Ureter (tissue), 1 donor: Measurements from ENCODE around the gene PGA4. TPM values are rescaled to one million over a fixed set of nuclear protein-coding genes. Genes with fewer than 3 reads are reported as not detected.

Source experiments
- DNase-seq: peaks from one replicate; pipeline ENCODE4 v3.0.0-alpha.2; 2020; ENCODE audit warnings: low spot score
- total RNA-seq: library from RNA; stranded (reverse); gene quantifications from one replicate; pipeline ENCODE4 v1.2.4, GENCODE V29; 2023
- donor health status: DM: yes; HTN: yes; CAD: no.

The PGA4 gene
- total RNA-seq, 1 donor from 2014 or later, result not detected

- DNase-seq, result no peak
These were observed 58.0 kb downstream of the PGA4 start for GRCh38 chr11:61279934-61280659.

GRCh38 chr11:61280883-61281580 is 58.9 kb downstream of the PGA4 start:
- no peak for DNase-seq

Other genes starting within 250 kb of the PGA4 start
- 1.6 TPM for gene CD5, start 119.9 kb upstream of the PGA4 start, total RNA-seq
- 30.8 TPM for gene VPS37C, start 60.9 kb upstream of the PGA4 start, total RNA-seq
- not detected for gene PGA3, start 18.8 kb upstream of the PGA4 start, total RNA-seq
- not detected for gene PGA5, start 18.8 kb downstream of the PGA4 start, total RNA-seq
- 4.1 TPM for gene VWCE, start 73.0 kb downstream of the PGA4 start, total RNA-seq
- 193 TPM for gene DDB1, start 110.8 kb downstream of the PGA4 start, total RNA-seq
- gene TKFC, start 110.9 kb downstream of the PGA4 start, total RNA-seq, result 99.8 TPM
- gene CYB561A3, start 139.5 kb downstream of the PGA4 start, total RNA-seq, result 48.4 TPM
- 69.5 TPM for gene TMEM138, start 140.0 kb downstream of the PGA4 start, total RNA-seq
- 17.3 TPM for gene TMEM216, start 170.2 kb downstream of the PGA4 start, total RNA-seq
- gene CPSF7, start 207.6 kb downstream of the PGA4 start, total RNA-seq, result 124 TPM
- 40.4 TPM for gene SDHAF2, start 207.8 kb downstream of the PGA4 start, total RNA-seq